CD4-positive, alpha-beta memory T cell (primary cell): ENCODE results near the gene IL19. TPM values are rescaled to one million over a fixed set of nuclear protein-coding genes. Genes with fewer than 3 reads are reported as not detected.
"Not testable (repeated sequence)": the region's sequence is repeated elsewhere in the genome, so short reads cannot be mapped to it uniquely, and the experiment has no call there.

Source experiments
- CTCF ChIA-PET: fragments of 350-600 bp; sonication (Branson Sonifier 250); formaldehyde crosslinking; loops from one replicate; lab custom pipeline; 2021; ENCODE audit warnings: inconsistent platforms; ENCODE audit not compliant: partially characterized antibody; lab: Charles Lee
- POLR2A ChIA-PET: fragments of 350-600 bp; sonication (Branson Sonifier 250); formaldehyde crosslinking; loops from one replicate; lab custom pipeline; 2021; ENCODE audit not compliant: partially characterized antibody; lab: Charles Lee
- DNase-seq, 5 donors: peaks; one replicate each; pipeline versions ENCODE4 v3.0.0 to v3.0.0-alpha.2; 2020 to 2022; ENCODE audit warnings: mixed read lengths in 1 of 5
- H3K27ac ChIP-seq: one replicate; pipeline ENCODE4 v1.7.0; 2013; ENCODE audit warnings: low read depth, low read length
- H3K27me3 ChIP-seq: 2 replicates; pipeline ENCODE4 v1.7.0; 2013; ENCODE audit warnings: mild to moderate bottlenecking, low read length, moderate library complexity; ENCODE audit not compliant: insufficient read depth
- H3K36me3 ChIP-seq: 2 replicates; pipeline ENCODE4 v1.7.0; 2013; ENCODE audit warnings: mild to moderate bottlenecking, low read length, moderate library complexity; ENCODE audit not compliant: insufficient read depth
- H3K4me1 ChIP-seq: 2 replicates; pipeline ENCODE4 v1.7.0; 2013; ENCODE audit warnings: mild to moderate bottlenecking, low read length, moderate library complexity; ENCODE audit not compliant: insufficient read depth
- H3K4me3 ChIP-seq, 2 donors: one replicate each; pipeline ENCODE4 v1.7.0; 2013; ENCODE audit warnings: low read length in 2 of 2, mild to moderate bottlenecking in 1 of 2
- H3K9me3 ChIP-seq, 2 donors: one replicate each; pipeline ENCODE4 v1.7.0; 2013; ENCODE audit warnings: low read length in 2 of 2, control low read depth in 1 of 2; ENCODE audit not compliant: control insufficient read depth in 1 of 2
- H3K27ac Mint-ChIP-seq, 7 donors: one replicate each; pipeline ENCODE4 v1.8.0; 2020 to 2021; ENCODE audit warnings: mixed read lengths in 7 of 7, mild to moderate bottlenecking in 6 of 7, inconsistent platforms in 3 of 7, moderate library complexity in 3 of 7
- H3K27me3 Mint-ChIP-seq, 2 donors: one replicate each; pipeline ENCODE4 v1.8.0; 2020 to 2021; ENCODE audit warnings: mixed read lengths in 2 of 2
- H3K36me3 Mint-ChIP-seq, 2 donors: one replicate each; pipeline ENCODE4 v1.8.0; 2020 to 2021; ENCODE audit warnings: mixed read lengths in 2 of 2, inconsistent platforms in 1 of 2, mild to moderate bottlenecking in 1 of 2
- H3K4me1 Mint-ChIP-seq, 4 donors: one replicate each; pipeline ENCODE4 v1.8.0; 2020 to 2021; ENCODE audit warnings: mixed read lengths in 4 of 4, mild to moderate bottlenecking in 1 of 4
- H3K4me3 Mint-ChIP-seq, 8 donors: one replicate each; pipeline ENCODE4 v1.8.0; 2020 to 2021; ENCODE audit warnings: mixed read lengths in 8 of 8, mild to moderate bottlenecking in 7 of 8, moderate library complexity in 6 of 8, inconsistent platforms in 3 of 8
- H3K9me3 Mint-ChIP-seq, 8 donors: one replicate each; pipeline ENCODE4 v1.8.0; 2020 to 2021; ENCODE audit warnings: mixed read lengths in 8 of 8, mild to moderate bottlenecking in 5 of 8, inconsistent platforms in 3 of 8, moderate library complexity in 1 of 8
- intact Hi-C: fragments of 100-400 bp; cut with micrococcal nuclease; formaldehyde crosslinking; loops from one replicate; pipeline ENCODE4 v1.15.1; 2023
- polyA plus RNA-seq, 2 donors: library from polyadenylated mRNA; unstranded; fragments of 300-500 nt; fragmentation: Illumina TruSeq; gene quantifications; one replicate each; pipeline ENCODE4 v1.2.3, GENCODE V29; 2021
- total RNA-seq, 2 experiments: library from RNA; stranded (reverse); gene quantifications; one replicate each; pipeline ENCODE4 v1.2.3, GENCODE V29; 2021

Gene IL19
- total and polyA plus RNA-seq, 4 experiments from 2014 or later: not detected

GRCh38 chr1:206757524-206758266 is 12.9 kb upstream of the IL19 start:
- H3K27ac ChIP-seq: peak overlapping the region; percentile 7
- no peaks in the 10 kb centered on the region for H3K36me3 Mint-ChIP-seq
- no peaks in the 10 kb centered on the region for H3K9me3 ChIP-seq
- ChIA-PET CTCF (interaction anchor here (0.7 to 6.7 kb wide), 9 partner anchors 8 to 52 kb away, joined by 3 to 62 read pairs (median 6); partner anchors contain the start of gene IL19), POLR2A (interaction anchor here (0.7 to 6.8 kb wide), 13 partner anchors 9 to 175 kb away, joined by 3 to 76 read pairs (median 5); partner anchors contain the start of genes IL10 and IL19)
- H3K36me3 ChIP-seq: no peaks in the 10 kb centered on the region
- DNase-seq: peak; percentile 58 to 78 (median 73)
- H3K27me3 ChIP-seq: no peaks in the 10 kb centered on the region
- H3K27ac Mint-ChIP-seq: no peak overlapping the region
- H3K27me3 Mint-ChIP-seq: no peaks in the 10 kb centered on the region
- peak overlapping the region in 1 of 2 donors; percentile 8 for H3K4me3 ChIP-seq
- intact Hi-C loops: loop anchor here (1.0 kb wide), 3 partner anchors 9 to 46 kb away; no protein-coding TSS in a partner anchor
- peaks cover 21 to 39% (median 33%) of the 10 kb centered on the region in 4 donors for H3K4me1 Mint-ChIP-seq
- peaks cover 48% of the 10 kb centered on the region for H3K4me1 ChIP-seq
- no peaks in the 10 kb centered on the region for H3K9me3 Mint-ChIP-seq
- H3K4me3 Mint-ChIP-seq: no peak overlapping the region

- Mint-ChIP-seq H3K36me3 (no peaks in the 10 kb centered on the region), H3K4me3 (peak overlapping the region in 1 of 8 donors; percentile 37), H3K27ac (peak overlapping the region in 1 of 7 donors; percentile 6), H3K27me3 (no peaks in the 10 kb centered on the region), H3K4me1 (peaks cover 17 to 35% (median 28%) of the 10 kb centered on the region in 4 donors), H3K9me3 (no peaks in the 10 kb centered on the region)
- Histone ChIP-seq H3K27ac (no peak overlapping the region), H3K4me3 (no peak overlapping the region), H3K4me1 (peaks cover 62% of the 10 kb centered on the region), H3K9me3 (no peaks in the 10 kb centered on the region), H3K27me3 (no peaks in the 10 kb centered on the region), H3K36me3 (no peaks in the 10 kb centered on the region)
- no peak for DNase-seq
- intact Hi-C loops: no loop called here
- CTCF ChIA-PET: interaction anchor here (1.0 to 6.7 kb wide), 8 partner anchors 9 to 173 kb away, joined by 4 to 62 read pairs (median 6); partner anchors contain the start of gene IL10
- POLR2A ChIA-PET: interaction anchor here (0.8 to 6.8 kb wide), 3 partner anchors 9 to 43 kb away, joined by 3 to 76 read pairs (median 10); partner anchors contain the start of genes IL10 and IL19
Measured at GRCh38 chr1:206760590-206760989, 10.0 kb upstream of the IL19 start.

DNA sequence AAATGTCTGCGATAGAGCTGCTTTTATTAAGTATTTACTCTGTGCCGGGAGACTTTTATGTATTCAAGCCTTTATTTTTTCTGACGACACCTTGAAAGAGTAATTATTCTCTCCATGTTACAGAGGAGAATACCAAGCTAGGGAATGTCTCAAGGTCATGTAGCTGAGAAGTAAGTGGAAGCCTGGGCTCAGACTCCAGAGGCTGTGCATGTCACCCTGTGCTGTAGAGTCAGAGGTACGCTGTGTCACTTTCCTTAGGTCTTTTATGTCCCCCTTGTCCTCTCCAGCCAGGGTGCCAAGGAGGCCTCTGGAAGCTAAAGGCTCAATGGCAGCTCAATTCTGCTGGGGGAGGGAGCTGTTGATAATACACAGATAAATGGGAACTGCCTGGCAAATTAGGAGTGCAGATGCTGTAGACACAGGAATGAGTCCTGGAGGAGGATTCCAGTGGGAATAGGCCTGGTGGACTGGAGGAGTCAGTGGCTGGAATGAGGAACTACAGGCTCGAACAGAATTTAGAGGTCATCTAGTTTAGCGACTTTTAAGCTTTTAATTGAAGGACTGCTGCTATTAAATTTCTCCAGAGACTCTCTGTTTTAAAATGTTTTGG is 9.3 kb upstream of the IL19 start:
- no peaks in the 10 kb centered on the region for H3K27me3 Mint-ChIP-seq
- peak overlapping the region in 2 of 7 donors; percentile 51 to 82 for H3K27ac Mint-ChIP-seq
- H3K27ac ChIP-seq: no peak overlapping the region

DNA sequence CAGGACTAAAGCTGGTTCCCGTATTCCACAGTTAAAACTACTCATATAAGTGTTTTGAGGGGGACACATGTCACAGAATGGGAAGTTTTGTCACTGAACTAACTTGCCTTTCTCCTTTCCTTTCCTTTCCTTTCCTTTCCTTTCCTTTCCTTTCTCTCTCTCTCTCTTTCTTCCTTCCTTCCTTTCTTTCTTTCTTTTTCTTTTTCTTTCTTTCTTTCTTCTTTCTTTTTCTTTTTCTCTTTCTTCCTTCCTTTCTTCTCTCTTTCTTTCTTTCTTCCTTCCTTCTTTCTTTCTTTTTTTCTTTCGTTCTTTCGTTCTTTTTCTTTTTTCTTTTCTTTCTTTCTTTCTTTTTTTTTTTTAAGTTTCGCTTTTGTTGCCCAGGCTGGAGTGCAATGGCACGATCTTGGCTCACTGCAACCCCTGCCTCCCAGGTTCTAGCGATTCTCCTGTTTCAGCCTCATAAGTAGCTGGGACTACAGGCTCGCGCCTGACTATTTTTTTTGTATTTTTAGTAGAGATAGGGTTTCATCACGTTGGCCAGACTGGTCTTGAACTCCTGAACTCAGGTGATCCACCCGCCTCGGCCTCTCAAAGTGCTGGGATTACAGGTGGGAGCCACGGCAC is 7.7 kb upstream of the IL19 start:
- H3K4me3 Mint-ChIP-seq, intact Hi-C loops, H3K36me3 ChIP-seq, H3K27ac Mint-ChIP-seq, POLR2A ChIA-PET, H3K27me3 Mint-ChIP-seq, H3K4me3 ChIP-seq, H3K27me3 ChIP-seq, DNase-seq, H3K9me3 ChIP-seq, H3K36me3 Mint-ChIP-seq, H3K9me3 Mint-ChIP-seq, H3K27ac ChIP-seq: not testable (repeated sequence)
- CTCF ChIA-PET: interaction anchor here (0.7 to 1.6 kb wide), 3 partner anchors 23 to 41 kb away, joined by 3 to 5 read pairs (median 5); no protein-coding TSS in a partner anchor
- H3K4me1 ChIP-seq: peaks cover 59% of the 10 kb centered on the region
- H3K4me1 Mint-ChIP-seq: peaks cover 26 to 45% (median 37%) of the 10 kb centered on the region in 4 donors

More for the DNA sequence above, 9.3 kb upstream of the IL19 start:
- no peaks in the 10 kb centered on the region for H3K9me3 Mint-ChIP-seq
- CTCF ChIA-PET: interaction anchor here (0.8 to 6.7 kb wide), 13 partner anchors 8 to 173 kb away, joined by 3 to 62 read pairs (median 5); partner anchors contain the start of gene IL10
- no peaks in the 10 kb centered on the region for H3K9me3 ChIP-seq
- intact Hi-C loops: no loop called here
- H3K36me3 Mint-ChIP-seq: no peaks in the 10 kb centered on the region
- no peak overlapping the region for H3K4me3 ChIP-seq
- peaks cover 21 to 36% (median 31%) of the 10 kb centered on the region in 4 donors for H3K4me1 Mint-ChIP-seq
- no peak for DNase-seq
- no peaks in the 10 kb centered on the region for H3K27me3 ChIP-seq
- no peaks in the 10 kb centered on the region for H3K36me3 ChIP-seq
- H3K4me1 ChIP-seq: peaks cover 63% of the 10 kb centered on the region
- POLR2A ChIA-PET: interaction anchor here (0.8 to 6.8 kb wide), 4 partner anchors 8 to 42 kb away, joined by 3 to 76 read pairs (median 6); partner anchors contain the start of genes IL10 and IL19
- peak overlapping the region in 1 of 8 donors; percentile 17 for H3K4me3 Mint-ChIP-seq

DNA sequence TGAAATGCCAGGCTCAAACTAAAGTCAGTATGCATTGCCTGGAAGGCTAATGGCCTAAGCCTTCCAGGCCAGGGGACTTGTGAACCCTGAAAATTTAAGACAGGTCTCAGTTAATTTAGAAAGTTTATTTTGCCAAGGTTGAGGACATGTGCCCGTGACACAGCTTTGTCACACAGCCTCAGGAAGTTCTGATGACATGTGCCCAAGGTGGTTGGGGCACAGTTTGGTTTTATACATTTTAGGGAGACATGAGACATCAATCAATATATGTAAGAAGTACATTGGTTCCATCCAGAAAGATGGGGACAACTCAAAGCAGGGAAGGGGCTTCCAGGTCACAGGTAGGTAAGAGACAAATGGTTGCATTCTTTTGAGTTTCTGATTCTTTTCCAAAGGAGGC is 4.8 kb upstream of the IL19 start:
- not testable (repeated sequence) for H3K36me3 Mint-ChIP-seq
- H3K27ac Mint-ChIP-seq: peak overlapping the region; percentile 8 to 95 (median 91)

DNA sequence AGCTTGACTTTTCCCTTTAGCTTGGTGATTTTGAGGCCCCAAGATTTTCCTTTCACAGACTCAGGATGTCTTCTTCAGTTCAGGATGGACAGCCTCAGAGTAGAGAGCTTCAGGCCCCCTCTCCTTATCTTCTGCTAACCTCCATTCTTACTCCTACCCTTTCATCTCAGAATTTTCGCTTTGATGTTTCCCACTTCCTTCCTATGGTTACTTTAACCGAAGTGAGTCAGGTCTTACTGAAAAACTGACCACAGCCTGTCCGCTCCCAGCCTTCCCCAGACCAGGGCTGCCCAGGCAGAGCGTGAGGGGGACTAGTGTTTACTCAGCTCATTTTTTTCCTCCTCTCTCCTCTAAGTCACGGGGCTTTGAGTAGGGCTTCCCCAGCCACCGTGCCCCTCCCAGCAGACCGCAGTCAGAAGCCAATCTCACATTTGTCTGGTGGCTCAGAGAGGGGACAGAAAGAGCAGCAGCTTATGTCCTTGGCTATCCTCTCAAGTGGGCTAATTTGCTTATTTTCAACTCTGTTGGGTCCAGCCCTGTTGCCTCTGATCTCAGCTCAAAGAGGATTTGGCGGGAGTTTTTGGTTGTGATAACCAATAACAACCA is 4.2 kb upstream of the IL19 start:
- peak overlapping the region; percentile 82 to 95 (median 91) for H3K27ac Mint-ChIP-seq
- intact Hi-C loops: loop anchor here (1.0 to 2.0 kb wide), 3 partner anchors 8 to 37 kb away; no protein-coding TSS in a partner anchor
- no peaks in the 10 kb centered on the region for H3K9me3 Mint-ChIP-seq
- peak; percentile 67 to 85 (median 74) for DNase-seq
- no peaks in the 10 kb centered on the region for H3K9me3 ChIP-seq
- H3K36me3 ChIP-seq: no peaks in the 10 kb centered on the region
- ChIA-PET CTCF (interaction anchor here (0.8 to 9.0 kb wide), 15 partner anchors 9 to 146 kb away, joined by 3 to 91 read pairs (median 4); no protein-coding TSS in a partner anchor), POLR2A (interaction anchor here (0.7 to 12.6 kb wide), 16 partner anchors 8 to 159 kb away, joined by 3 to 141 read pairs (median 7); partner anchors contain the start of gene FCMR)
- H3K4me3 ChIP-seq: no peak overlapping the region
- H3K27me3 ChIP-seq: no peaks in the 10 kb centered on the region
- H3K36me3 Mint-ChIP-seq: no peaks in the 10 kb centered on the region
- H3K27ac ChIP-seq: no peak overlapping the region
- peaks cover 67% of the 10 kb centered on the region for H3K4me1 ChIP-seq
- peak overlapping the region; percentile 61 to 82 (median 76) for H3K4me3 Mint-ChIP-seq
- H3K4me1 Mint-ChIP-seq: peaks cover 48 to 72% (median 61%) of the 10 kb centered on the region in 4 donors
- no peaks in the 10 kb centered on the region for H3K27me3 Mint-ChIP-seq

More for the DNA sequence above, 4.8 kb upstream of the IL19 start:
- H3K27ac ChIP-seq, H3K36me3 ChIP-seq, H3K4me3 ChIP-seq, H3K9me3 ChIP-seq, DNase-seq, H3K27me3 Mint-ChIP-seq, H3K9me3 Mint-ChIP-seq, H3K27me3 ChIP-seq: not testable (repeated sequence)
- Mint-ChIP-seq H3K4me1 (peaks cover 44 to 72% (median 61%) of the 10 kb centered on the region in 4 donors), H3K4me3 (peak overlapping the region; percentile 26 to 82 (median 72))
- intact Hi-C loops: loop anchor here (1.0 to 2.0 kb wide), 3 partner anchors 7 to 38 kb away; no protein-coding TSS in a partner anchor
- H3K4me1 ChIP-seq: peaks cover 63% of the 10 kb centered on the region
- ChIA-PET POLR2A (interaction anchor here (0.7 to 12.6 kb wide), 14 partner anchors 8 to 159 kb away, joined by 3 to 141 read pairs (median 7); partner anchors contain the start of gene FCMR), CTCF (interaction anchor here (0.8 to 9.0 kb wide), 17 partner anchors 8 to 146 kb away, joined by 3 to 91 read pairs (median 4); no protein-coding TSS in a partner anchor)
